H1 (cell line): ENCODE results near the gene AHDC1. TPM values are rescaled to one million over a fixed set of nuclear protein-coding genes. Genes with fewer than 3 reads are reported as not detected.

Experiments
- CTCF ChIA-PET: fragments of 300-600 bp; sonication (Branson Sonifier 250); formaldehyde crosslinking; loops from one replicate; lab custom pipeline; 2021; ENCODE audit not compliant: partially characterized antibody; lab: Charles Lee
- POLR2A ChIA-PET: fragments of 300-600 bp; sonication (Branson Sonifier 250); formaldehyde crosslinking; loops from one replicate; lab custom pipeline; 2021; ENCODE audit warnings: inconsistent platforms; ENCODE audit not compliant: partially characterized antibody; lab: Charles Lee
- DNase-seq, 2 experiments: peaks; one replicate each; pipeline versions ENCODE4 v3.0.0 to v3.0.0-alpha.2; 2010 to 2022; ENCODE audit warnings: low spot score in 2 of 2, low read depth in 1 of 2, mixed read lengths in 1 of 2
- FAIRE-seq: peaks from 2 replicates; lab custom pipeline; 2011; peaks lifted over from hg19 to GRCh38; lab: Jason Lieb, UNC
- H2AFZ ChIP-seq: 2 replicates; pipeline ENCODE4 v1.8.1; 2012; ENCODE audit warnings: low read length, inconsistent platforms
- H2AK5ac ChIP-seq: 2 replicates; pipeline ENCODE4 v1.6.1; 2013; ENCODE audit warnings: low read depth, low read length
- H2BK120ac ChIP-seq: replicated peaks from 2 replicates; pipeline ENCODE3; 2013; ENCODE audit warnings: low read depth, low read length, inconsistent platforms
- H2BK12ac ChIP-seq: 2 replicates; pipeline ENCODE4 v1.6.1; 2013; ENCODE audit warnings: low read depth, low read length
- H2BK15ac ChIP-seq: 2 replicates; pipeline ENCODE4 v1.6.1; 2013; ENCODE audit warnings: low read length
- H2BK20ac ChIP-seq: 2 replicates; pipeline ENCODE4 v1.6.1; 2013; ENCODE audit warnings: low read length
- H2BK5ac ChIP-seq: 2 replicates; pipeline ENCODE4 v1.6.1; 2013; ENCODE audit warnings: low read depth, low read length
- H3K14ac ChIP-seq: 2 replicates; pipeline ENCODE4 v1.6.1; 2013; ENCODE audit warnings: inconsistent platforms; ENCODE audit not compliant: insufficient read length
- H3K18ac ChIP-seq: 2 replicates; pipeline ENCODE4 v1.6.1; 2013; ENCODE audit warnings: low read length; ENCODE audit errors: extremely low read depth
- H3K23ac ChIP-seq: 2 replicates; pipeline ENCODE4 v1.6.1; 2013; ENCODE audit warnings: inconsistent platforms; ENCODE audit not compliant: insufficient read length
- H3K23me2 ChIP-seq: 2 replicates; pipeline ENCODE4 v1.6.1; 2013; ENCODE audit warnings: low read depth, low read length
- H3K27ac ChIP-seq: 2 replicates; pipeline ENCODE4 v1.6.1; 2011; ENCODE audit warnings: low read depth, low read length, inconsistent platforms
- H3K27me3 ChIP-seq, 4 experiments: replicated peaks in 1 of 4; 1 replicate in 1 of 4; 2 replicates in 3 of 4; pipeline versions ENCODE4 v1.6.1 to v1.8.1; 2011 to 2013; ENCODE audit warnings: low read length in 3 of 4, mild to moderate bottlenecking in 3 of 4, inconsistent platforms in 2 of 4, mixed read lengths in 2 of 4, moderate library complexity in 1 of 4; ENCODE audit not compliant: control insufficient read depth in 3 of 4, insufficient read depth in 3 of 4; ENCODE audit errors: extremely low read depth in 1 of 4
- H3K36me3 ChIP-seq, 4 experiments: 2 replicates each; pipeline versions ENCODE4 v1.6.1 to v1.8.1; 2011 to 2013; ENCODE audit warnings: mild to moderate bottlenecking in 4 of 4, low read length in 3 of 4, moderate library complexity in 2 of 4, control low read depth in 1 of 4, inconsistent platforms in 1 of 4; ENCODE audit not compliant: insufficient read depth in 4 of 4, control insufficient read depth in 2 of 4
- H3K4ac ChIP-seq: replicated peaks from 2 replicates; pipeline ENCODE3; 2013; ENCODE audit warnings: low read length, low read depth, mixed read lengths, inconsistent platforms; ENCODE audit not compliant: insufficient read length
- H3K4me1 ChIP-seq, 4 experiments: replicated peaks in 1 of 4; 1 replicate in 1 of 4; 2 replicates in 3 of 4; pipeline versions ENCODE4 v1.6.1 to v1.8.1; 2011 to 2013; ENCODE audit warnings: low read length in 3 of 4, inconsistent platforms in 2 of 4, mixed read lengths in 1 of 4; ENCODE audit not compliant: insufficient read depth in 4 of 4, control insufficient read depth in 3 of 4
- H3K4me2 ChIP-seq, 2 experiments: 2 replicates each; pipeline versions ENCODE4 v1.6.1 to v1.8.1; 2011 to 2013; ENCODE audit warnings: low read depth in 2 of 2, low read length in 2 of 2, control low read depth in 1 of 2, inconsistent platforms in 1 of 2, mild to moderate bottlenecking in 1 of 2; ENCODE audit not compliant: insufficient read depth in 1 of 2
- H3K4me3 ChIP-seq, 4 experiments: fragments of 200-600, 300-600 bp in 1 of 4; sonication (generic), shearing (Covaris generic), sonication (Bioruptor Twin) in 1 of 4; 2 replicates each; pipeline versions ENCODE4 v1.5.1 to v1.8.1; 2011 to 2016; ENCODE audit warnings: low read length in 4 of 4, low read depth in 3 of 4, control low read depth in 2 of 4, inconsistent platforms in 2 of 4, mild to moderate bottlenecking in 2 of 4, mixed read lengths in 1 of 4, moderate library complexity in 1 of 4; ENCODE audit not compliant: insufficient read depth in 2 of 4; ENCODE audit errors: extremely low read depth in 1 of 4
- H3K56ac ChIP-seq: replicated peaks from 2 replicates; pipeline ENCODE3; 2013; ENCODE audit warnings: low read depth, mild to moderate bottlenecking, mixed read lengths, low read length, inconsistent platforms; ENCODE audit not compliant: insufficient read length
- H3K79me1 ChIP-seq: 2 replicates; pipeline ENCODE4 v1.6.1; 2013; ENCODE audit warnings: low read depth, low read length, control low read depth
- H3K79me2 ChIP-seq, 2 experiments: 2 replicates each; pipeline versions ENCODE4 v1.6.1 to v1.8.1; 2012 to 2013; ENCODE audit warnings: low read length in 2 of 2, mild to moderate bottlenecking in 2 of 2, inconsistent platforms in 1 of 2; ENCODE audit not compliant: insufficient read depth in 2 of 2, control insufficient read depth in 1 of 2
- H3K9ac ChIP-seq, 4 experiments: replicated peaks in 1 of 4; 1 replicate in 1 of 4; 2 replicates in 3 of 4; pipeline versions ENCODE4 v1.6.1 to v1.8.1; 2011 to 2013; ENCODE audit warnings: low read depth in 3 of 4, low read length in 3 of 4, control low read depth in 2 of 4, mild to moderate bottlenecking in 2 of 4, moderate library complexity in 2 of 4, inconsistent platforms in 1 of 4; ENCODE audit errors: extremely low read depth in 1 of 4
- H3K9me3 ChIP-seq, 2 experiments: 2 replicates each; pipeline versions ENCODE4 v1.6.1 to v1.8.1; 2012 to 2013; ENCODE audit warnings: mild to moderate bottlenecking in 2 of 2, moderate library complexity in 2 of 2, control low read depth in 1 of 2, inconsistent platforms in 1 of 2, low read depth in 1 of 2, low read length in 1 of 2, mixed read lengths in 1 of 2; ENCODE audit not compliant: insufficient read depth in 2 of 2
- H4K20me1 ChIP-seq, 2 experiments: replicated peaks in 1 of 2; 2 replicates each; pipeline versions ENCODE3 to v1.8.1; 2011 to 2013; ENCODE audit warnings: inconsistent platforms in 2 of 2, low read length in 2 of 2, mild to moderate bottlenecking in 1 of 2; ENCODE audit not compliant: insufficient read depth in 2 of 2, control insufficient read depth in 1 of 2
- H4K5ac ChIP-seq: 2 replicates; pipeline ENCODE4 v1.6.1; 2013; ENCODE audit warnings: low read length, low read depth, mixed read lengths, inconsistent platforms; ENCODE audit not compliant: insufficient read length
- H4K8ac ChIP-seq: 2 replicates; pipeline ENCODE4 v1.8.0; 2013; ENCODE audit warnings: mild to moderate bottlenecking, moderate library complexity, low read length, inconsistent platforms; ENCODE audit not compliant: insufficient read depth; ENCODE audit errors: extremely low read depth
- H4K91ac ChIP-seq: replicated peaks from 2 replicates; pipeline ENCODE3; 2013; ENCODE audit warnings: low read length, mixed read lengths, inconsistent platforms; ENCODE audit not compliant: insufficient read length
- ASH2L ChIP-seq: fragments of 200-600, 300-600 bp; sonication (generic); IDR thresholded peaks from one replicate; pipeline ENCODE4 v1.7.1; 2017; ENCODE audit warnings: low read length
- BACH1 ChIP-seq: IDR thresholded peaks from 2 replicates; pipeline ENCODE4 v1.6.1; 2012; ENCODE audit warnings: low read length, improper control_type of control experiment
- KDM4A ChIP-seq: IDR thresholded peaks from one replicate; pipeline ENCODE4 v1.7.1; 2012; ENCODE audit warnings: low read depth, mild to moderate bottlenecking, moderate library complexity, low read length, inconsistent platforms; ENCODE audit not compliant: severe bottlenecking
- RAD21 ChIP-seq, 2 experiments: IDR thresholded peaks in 1 of 2; conservative IDR thresholded peaks in 1 of 2; 2 replicates each; pipeline ENCODE4 v1.6.1; 2011; ENCODE audit warnings: low read depth in 2 of 2, low read length in 2 of 2, improper control_type of control experiment in 1 of 2, inconsistent platforms in 1 of 2, mild to moderate bottlenecking in 1 of 2, moderate library complexity in 1 of 2
- SIN3A ChIP-seq, 2 experiments: IDR thresholded peaks in 1 of 2; conservative IDR thresholded peaks in 1 of 2; 2 replicates each; pipeline ENCODE4 v1.6.1; 2011 to 2012; ENCODE audit warnings: low read length in 2 of 2, improper control_type of control experiment in 1 of 2, low read depth in 1 of 2, mild to moderate bottlenecking in 1 of 2
- TCF12 ChIP-seq: IDR thresholded peaks from 2 replicates; pipeline ENCODE4 v1.6.1; 2011; ENCODE audit warnings: low read depth, mild to moderate bottlenecking, low read length
- USF2 ChIP-seq: IDR thresholded peaks from 2 replicates; pipeline ENCODE4 v1.6.1; 2011; ENCODE audit warnings: low read length, improper control_type of control experiment
- YY1 ChIP-seq: IDR thresholded peaks from 2 replicates; pipeline ENCODE4 v1.6.1; 2011; ENCODE audit warnings: low read depth, mild to moderate bottlenecking, low read length
- WGBS, 2 experiments: shearing (Covaris generic) in 1 of 2; methylation state at CpG; one replicate each; pipeline versions ENCODE4 v1.1.6 to v1.1.7; 2013 to 2015; ENCODE audit warnings: low lambda C conversion rate in 2 of 2, mixed read lengths in 2 of 2, inconsistent platforms in 1 of 2, low coverage in 1 of 2, missing lambda C conversion rate in 1 of 2; ENCODE audit not compliant: insufficient replicate concordance in 2 of 2, insufficient coverage in 1 of 2, insufficient read length in 1 of 2; ENCODE audit errors: extremely low coverage in 1 of 2, missing lambda C conversion rate in 1 of 2; 5-methylcytosine and 5-hydroxymethylcytosine counted together
- polyA plus RNA-seq, 7 experiments: library from polyadenylated mRNA; depleted of rRNA in 3 of 7; stranded (reverse) in 5 of 7; unstranded in 2 of 7; fragments of >200 nt in 5 of 7; fragments of 200-250 nt in 2 of 7; gene quantifications; 1 replicate in 5 of 7; 2 replicates in 1 of 7; 4 replicates in 1 of 7; pipeline versions ENCODE4 v1.2.1 to v1.2.3, GENCODE V29; 2011 to 2013; ENCODE audit warnings: missing spikeins in 2 of 7, mixed read lengths in 2 of 7
- total RNA-seq: library from RNA; stranded (reverse); fragmentation: NEBNext Ultra II Directional; extraction: Animal tissue kit (Norgen Biotek cat#: 25700); gene quantifications from 2 replicates; pipeline ENCODE4 v1.2.1, GENCODE V29; 2021
- TF ChIP-seq, protein P1 (sequence below): IDR thresholded peaks from 2 replicates; pipeline ENCODE4 v1.6.1; 2011; ENCODE audit warnings: low read depth, mild to moderate bottlenecking, low read length; ENCODE audit not compliant: insufficient read depth

Gene AHDC1
- total and polyA plus RNA-seq, 2 of the 8 experiments (the other 6 are each of a cell fraction or from before 2014, with no cell fraction given): 4.4 to 35.1 TPM

- H3K23me2 ChIP-seq: 0 out of 2 replicates have a peak, but pooled peaks cover 3% of the 10 kb centered on the region
- H3K4me1 ChIP-seq: peaks cover 3 to 11% (median 6%) of the 10 kb centered on the region in 4 experiments; a peak in 6 of 7 replicates
- no peaks in the 10 kb centered on the region for H3K36me3 ChIP-seq
- no peak overlapping the region for H3K9ac ChIP-seq
- H3K18ac ChIP-seq: 0 out of 2 replicates have a peak overlapping the region, but pooled peaks have one; percentile 55
- H3K79me1 ChIP-seq: no peaks in the 10 kb centered on the region
- H3K4me2 ChIP-seq: peak overlapping the region; percentile 30 to 66
- FAIRE-seq (peak; percentile 70), DNase-seq (peak in 1 of 2 experiments; percentile 76)
- H3K4ac ChIP-seq: no peak overlapping the region
- ChIA-PET POLR2A (interaction anchor here (0.5 to 2.1 kb wide), 13 partner anchors 8 to 340 kb away, joined by 3 to 10 read pairs (median 4); partner anchors contain the start of gene AHDC1), CTCF (interaction anchor here (0.5 to 4.1 kb wide), 49 partner anchors 9 to 303 kb away, joined by 3 to 31 read pairs (median 4); partner anchors contain the start of gene AHDC1)
- peak overlapping the region; percentile 59; the same call in 1 of the 2 replicates for H3K27ac ChIP-seq
- peak overlapping the region; percentile 90; the same call in 1 of the 2 replicates for H2AFZ ChIP-seq
- H3K23ac ChIP-seq: no peak overlapping the region
- H3K27me3 ChIP-seq: no peaks in the 10 kb centered on the region
- no peak overlapping the region for H2BK12ac ChIP-seq
- no peaks in the 10 kb centered on the region for H3K9me3 ChIP-seq
- H4K20me1 ChIP-seq: no peaks in the 10 kb centered on the region
- peak overlapping the region; percentile 57 for H4K5ac ChIP-seq
- no peak overlapping the region for H3K14ac ChIP-seq
- 0 out of 2 replicates have a peak overlapping the region, but pooled peaks have one; percentile 53 for H2BK15ac ChIP-seq
- H2AK5ac ChIP-seq: no peak overlapping the region
- H3K4me3 ChIP-seq: peak overlapping the region in 2 of 4 experiments; percentile 7 to 36; a peak in 3 of 8 replicates
- peak overlapping the region; percentile 85; the same call in 1 of the 2 replicates for H2BK5ac ChIP-seq
- no peaks in the 10 kb centered on the region for H3K79me2 ChIP-seq
- H4K91ac ChIP-seq: no peak overlapping the region
- no peak overlapping the region for H4K8ac ChIP-seq
- H3K56ac ChIP-seq: no peak overlapping the region
- no peak overlapping the region for H2BK120ac ChIP-seq
- H2BK20ac ChIP-seq: no peak overlapping the region
- WGBS, 2 experiments: 11% methylated on average over 8 of the region's 8 CpGs; no CpG with 5 or more reads in 1 of the 2 experiments
- 0 out of 4 replicates have a peak, but pooled peaks of 1 of the 2 experiments have one; percentile 59 for TF ChIP-seq SIN3A (conservative IDR thresholded peaks at IDR 0.05 in 1 of 2, IDR thresholded peaks at IDR 0.05 in 1 of 2; ENCODE audit: low read depth in 1 of 2, low read length in 2 of 2)
- TF ChIP-seq RAD21 (IDR thresholded peaks at IDR 0.05 in 1 of 2, conservative IDR thresholded peaks at IDR 0.05 in 1 of 2; ENCODE audit: low read depth in 2 of 2, low read length in 2 of 2): peak; percentile 61 to 62
- TF ChIP-seq BACH1: 0 out of 2 replicates have a peak, but pooled peaks have one; percentile 30
- no peak for TF ChIP-seq TCF12
- TF ChIP-seq KDM4A: no peak
- peak; percentile 76 for TF ChIP-seq ASH2L
- peak; percentile 22; the same call in 1 of the 2 replicates for TF ChIP-seq YY1
- TF ChIP-seq, protein P1, sequence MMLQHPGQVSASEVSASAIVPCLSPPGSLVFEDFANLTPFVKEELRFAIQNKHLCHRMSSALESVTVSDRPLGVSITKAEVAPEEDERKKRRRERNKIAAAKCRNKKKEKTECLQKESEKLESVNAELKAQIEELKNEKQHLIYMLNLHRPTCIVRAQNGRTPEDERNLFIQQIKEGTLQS: no peak
- TF ChIP-seq USF2: no peak
Measured at GRCh38 chr1:27496604-27497155, 107.3 kb downstream of the AHDC1 start.
